ENCODE results near the gene SLC35F1. TPM values are rescaled to one million over a fixed set of nuclear protein-coding genes. Genes with fewer than 3 reads are reported as not detected.
"Not testable (repeated sequence)": the region's sequence is repeated elsewhere in the genome, so short reads cannot be mapped to it uniquely, and the experiment has no call there.

Gene SLC35F1
- total and polyA plus RNA-seq, 8 donors, result 0.18 to 4.0 (median 3.4) TPM

GRCh38 chr6:118012944-118013343, 105.9 kb downstream of the SLC35F1 start:
- ATAC-seq, result no peak
- H3K27ac ChIP-seq, result no peak overlapping the region
- no peak for TF ChIP-seq CTCF (IDR thresholded peaks at IDR 0.05)
- intact Hi-C loops (cut with DNase I), result no loop called here
- H3K27me3 ChIP-seq, result no peaks in the 10 kb centered on the region
- no peak overlapping the region for H3K4me3 ChIP-seq
- no peaks in the 10 kb centered on the region for H3K4me1 ChIP-seq
- no peaks in the 10 kb centered on the region for H3K36me3 ChIP-seq
- no peaks in the 10 kb centered on the region for H3K9me3 ChIP-seq
- DNase-seq, result no peak

- no peak for DNase-seq
- Histone ChIP-seq H3K36me3 (no peaks in the 10 kb centered on the region), H3K9me3 (no peaks in the 10 kb centered on the region), H3K4me1 (no peaks in the 10 kb centered on the region), H3K27me3 (no peaks in the 10 kb centered on the region), H3K27ac (no peak overlapping the region), H3K4me3 (no peak overlapping the region)
- intact Hi-C loops (cut with DNase I), result no loop called here
- no peak for TF ChIP-seq CTCF (IDR thresholded peaks at IDR 0.05)
- ATAC-seq, result no peak
Measured at GRCh38 chr6:118016532-118016931, 109.5 kb downstream of the SLC35F1 start.

GRCh38 chr6:118017301-118017848, 110.3 kb downstream of the SLC35F1 start:
- Histone ChIP-seq H3K27ac (no peak overlapping the region), H3K36me3 (no peaks in the 10 kb centered on the region), H3K4me1 (no peaks in the 10 kb centered on the region), H3K27me3 (no peaks in the 10 kb centered on the region), H3K4me3 (no peak overlapping the region), H3K9me3 (no peaks in the 10 kb centered on the region)
- no peak for DNase-seq
- no peak for TF ChIP-seq CTCF (IDR thresholded peaks at IDR 0.05)
- intact Hi-C loops (cut with DNase I), result no loop called here
- ATAC-seq, result no peak

GRCh38 chr6:118023771-118024170, 116.7 kb downstream of the SLC35F1 start:
- intact Hi-C loops (cut with DNase I), result no loop called here
- no peak overlapping the region for H3K4me3 ChIP-seq
- no peaks in the 10 kb centered on the region for H3K4me1 ChIP-seq
- H3K9me3 ChIP-seq, result no peaks in the 10 kb centered on the region
- H3K27ac ChIP-seq, result no peak overlapping the region
- ATAC-seq (no peak), DNase-seq (no peak)
- no peak for TF ChIP-seq CTCF (IDR thresholded peaks at IDR 0.05)
- no peaks in the 10 kb centered on the region for H3K36me3 ChIP-seq
- no peaks in the 10 kb centered on the region for H3K27me3 ChIP-seq

- Histone ChIP-seq H3K36me3 (no peaks in the 10 kb centered on the region), H3K4me1 (no peaks in the 10 kb centered on the region), H3K27ac (no peak overlapping the region), H3K4me3 (no peak overlapping the region), H3K27me3 (no peaks in the 10 kb centered on the region), H3K9me3 (peaks cover 0 to 7% of the 10 kb centered on the region in 2 donors)
- TF ChIP-seq CTCF (IDR thresholded peaks at IDR 0.05), result no peak
- intact Hi-C loops (cut with DNase I), result no loop called here
- ATAC-seq (no peak), DNase-seq (no peak)
Measured at GRCh38 chr6:118029967-118030366, 122.9 kb downstream of the SLC35F1 start.

- H3K27ac ChIP-seq; ATAC-seq; DNase-seq; H3K36me3 ChIP-seq; H3K4me3 ChIP-seq; H3K4me1 ChIP-seq; H3K27me3 ChIP-seq; intact Hi-C loops (cut with DNase I): not testable (repeated sequence)
- peaks cover 0 to 24% of the 10 kb centered on the region in 2 donors for H3K9me3 ChIP-seq
Measured at GRCh38 chr6:118037479-118037878, 130.4 kb downstream of the SLC35F1 start.
